Activated CD4-positive, alpha-beta T cell treated with anti-CD3 and anti-CD28 coated beads for 36 hours (primary cell): Measurements from ENCODE around the gene ARRDC3. TPM values are rescaled to one million over a fixed set of nuclear protein-coding genes. Genes with fewer than 3 reads are reported as not detected.

ENCODE experiments used
- ATAC-seq: fragments of 200-7000 bp; cut with Tn5 transposase; one replicate; pipeline ENCODE4 v1.10.0; 2021; ENCODE audit warnings: mild to moderate bottlenecking, moderate library complexity
- CTCF ChIA-PET: fragments of 350-600 bp; sonication (Branson Sonifier 250); formaldehyde crosslinking; loops from one replicate; lab custom pipeline; 2021; ENCODE audit warnings: antibody characterized with exemption; lab: Charles Lee
- POLR2A ChIA-PET: fragments of 350-600 bp; sonication (Branson Sonifier 250); formaldehyde crosslinking; loops from one replicate; lab custom pipeline; 2021; ENCODE audit warnings: antibody characterized with exemption, inconsistent platforms; lab: Charles Lee
- DNase-seq: peaks from one replicate; pipeline ENCODE4 v3.0.0-alpha.2; 2020
- H3K27ac Mint-ChIP-seq: one replicate; pipeline ENCODE4 v1.8.0; 2021; ENCODE audit warnings: mixed read lengths
- H3K27me3 Mint-ChIP-seq: one replicate; pipeline ENCODE4 v1.8.0; 2021; ENCODE audit warnings: mixed read lengths
- H3K36me3 Mint-ChIP-seq: one replicate; pipeline ENCODE4 v1.8.0; 2021; ENCODE audit warnings: low read depth, mixed read lengths
- H3K4me1 Mint-ChIP-seq: one replicate; pipeline ENCODE4 v1.8.0; 2021; ENCODE audit warnings: mixed read lengths
- H3K4me3 Mint-ChIP-seq: one replicate; pipeline ENCODE4 v1.8.0; 2021; ENCODE audit warnings: mild to moderate bottlenecking, moderate library complexity, mixed read lengths
- H3K9me3 Mint-ChIP-seq: one replicate; pipeline ENCODE4 v1.8.0; 2021; ENCODE audit warnings: low read depth, mixed read lengths
- intact Hi-C, 2 experiments: fragments of 100-400 bp; cut with DNase I in 1 of 2; cut with micrococcal nuclease in 1 of 2; formaldehyde crosslinking; loops; one replicate each; pipeline versions ENCODE4 v1.14.2 to v1.15.1; 2022 to 2024; cut with DNase I, micrococcal nuclease
- total RNA-seq, 2 experiments: library from RNA; stranded (reverse); gene quantifications; one replicate each; pipeline ENCODE4 v1.2.3, GENCODE V29; 2021

The ARRDC3 gene
- total RNA-seq, 2 experiments from 2014 or later = 21.7 to 21.9 TPM

- CTCF ChIA-PET = interaction anchor here (1.0 to 2.1 kb wide), 8 partner anchors 7 to 160 kb away, joined by 3 to 10 read pairs (median 4); no protein-coding TSS in a partner anchor
- POLR2A ChIA-PET = interaction anchor here (0.5 to 1.6 kb wide), 5 partner anchors 57 to 153 kb away, joined by 3 to 9 read pairs (median 4); no protein-coding TSS in a partner anchor
- no peaks in the 10 kb centered on the region for H3K9me3 Mint-ChIP-seq
- H3K36me3 Mint-ChIP-seq = peaks cover 35% of the 10 kb centered on the region
- DNase-seq (no peak), ATAC-seq (no peak)
- intact Hi-C loops = no loop called here
- H3K27me3 Mint-ChIP-seq = no peaks in the 10 kb centered on the region
- peak overlapping the region; percentile 98 for H3K4me3 Mint-ChIP-seq
- peak overlapping the region; percentile 100 for H3K27ac Mint-ChIP-seq
- H3K4me1 Mint-ChIP-seq = peaks cover 35% of the 10 kb centered on the region
These were observed 3.7 kb downstream of the ARRDC3 start for GRCh38 chr5:91379246-91379913.

- Mint-ChIP-seq H3K27ac (peak overlapping the region; percentile 100), H3K27me3 (no peaks in the 10 kb centered on the region), H3K4me3 (peak overlapping the region; percentile 98), H3K9me3 (no peaks in the 10 kb centered on the region), H3K4me1 (peaks cover 34% of the 10 kb centered on the region), H3K36me3 (peaks cover 40% of the 10 kb centered on the region)
- DNase-seq (no peak), ATAC-seq (no peak)
- CTCF ChIA-PET = interaction anchor here (0.8 to 1.6 kb wide), 8 partner anchors 8 to 159 kb away, joined by 3 to 6 read pairs (median 4); no protein-coding TSS in a partner anchor
- POLR2A ChIA-PET = interaction anchor here (0.6 kb wide), 1 partner anchor 12 kb away, joined by 3 read pairs; no protein-coding TSS in a partner anchor
- intact Hi-C loops = no loop called here
These were observed 4.3 kb downstream of the ARRDC3 start for GRCh38 chr5:91378752-91379211.

- CTCF ChIA-PET = interaction anchor here (0.9 to 6.5 kb wide), 7 partner anchors 10 to 443 kb away, joined by 3 to 57 read pairs (median 4); partner anchors contain the start of gene ARRDC3
- Mint-ChIP-seq H3K27me3 (no peaks in the 10 kb centered on the region), H3K36me3 (peaks cover 57% of the 10 kb centered on the region), H3K4me1 (peaks cover 52% of the 10 kb centered on the region), H3K27ac (peak overlapping the region; percentile 47), H3K4me3 (no peak overlapping the region), H3K9me3 (no peaks in the 10 kb centered on the region)
- DNase-seq (no peak), ATAC-seq (no peak)
- POLR2A ChIA-PET = interaction anchor here (0.5 to 1.2 kb wide), 3 partner anchors 8 to 155 kb away, joined by 4 to 9 read pairs (median 5); partner anchors contain the start of gene ARRDC3
- intact Hi-C loops = no loop called here
These were observed 8.1 kb downstream of the ARRDC3 start for GRCh38 chr5:91374893-91375520.

- intact Hi-C loops = no loop called here
- no peak overlapping the region for H3K27ac Mint-ChIP-seq
- DNase-seq (no peak), ATAC-seq (no peak)
- peaks cover 62% of the 10 kb centered on the region for H3K36me3 Mint-ChIP-seq
- POLR2A ChIA-PET = no interaction called here
- CTCF ChIA-PET = interaction anchor here (0.6 to 6.5 kb wide), 3 partner anchors 11 to 1625 kb away, joined by 3 to 57 read pairs (median 3); partner anchors contain the start of gene ARRDC3
- H3K4me1 Mint-ChIP-seq = peaks cover 54% of the 10 kb centered on the region
- no peak overlapping the region for H3K4me3 Mint-ChIP-seq
- H3K9me3 Mint-ChIP-seq = no peaks in the 10 kb centered on the region
- no peaks in the 10 kb centered on the region for H3K27me3 Mint-ChIP-seq
These were observed 9.5 kb downstream of the ARRDC3 start for GRCh38 chr5:91373600-91373999.

- Mint-ChIP-seq H3K4me3 (no peak overlapping the region), H3K9me3 (no peaks in the 10 kb centered on the region), H3K36me3 (peaks cover 67% of the 10 kb centered on the region), H3K27ac (peak overlapping the region; percentile 52), H3K4me1 (peaks cover 53% of the 10 kb centered on the region), H3K27me3 (no peaks in the 10 kb centered on the region)
- ChIA-PET POLR2A (interaction anchor here (1.3 kb wide), 1 partner anchor 10 kb away, joined by 3 read pairs; the partner anchor contains the start of gene ARRDC3), CTCF (interaction anchor here (1.0 to 6.5 kb wide), 2 partner anchors 12 to 47 kb away, joined by 3 to 57 read pairs; partner anchors contain the start of gene ARRDC3)
- intact Hi-C loops = no loop called here
- DNase-seq = no peak
- no peak for ATAC-seq
These were observed 10.1 kb downstream of the ARRDC3 start for GRCh38 chr5:91373006-91373405.

- H3K4me3 Mint-ChIP-seq = no peak overlapping the region
- no peak overlapping the region for H3K27ac Mint-ChIP-seq
- POLR2A ChIA-PET = no interaction called here
- peaks cover 31% of the 10 kb centered on the region for H3K4me1 Mint-ChIP-seq
- DNase-seq (no peak), ATAC-seq (no peak)
- CTCF ChIA-PET = interaction anchor here (1.1 to 1.7 kb wide), 2 partner anchors 9 to 15 kb away, joined by 4 to 7 read pairs; no protein-coding TSS in a partner anchor
- H3K36me3 Mint-ChIP-seq = peaks cover 56% of the 10 kb centered on the region
- no peaks in the 10 kb centered on the region for H3K27me3 Mint-ChIP-seq
- no peaks in the 10 kb centered on the region for H3K9me3 Mint-ChIP-seq
- intact Hi-C loops = no loop called here
These were observed 13.6 kb downstream of the ARRDC3 start for GRCh38 chr5:91369480-91369879.

GRCh38 chr5:91367908-91368648 lies 15.0 kb downstream of the ARRDC3 start:
- Mint-ChIP-seq H3K9me3 (no peaks in the 10 kb centered on the region), H3K4me1 (peaks cover 22% of the 10 kb centered on the region), H3K36me3 (peaks cover 45% of the 10 kb centered on the region), H3K27me3 (no peaks in the 10 kb centered on the region), H3K4me3 (no peak overlapping the region), H3K27ac (no peak overlapping the region)
- no peak for ATAC-seq
- intact Hi-C loops = no loop called here
- no peak for DNase-seq
- POLR2A ChIA-PET = no interaction called here
- CTCF ChIA-PET = interaction anchor here (0.6 to 1.7 kb wide), 2 partner anchors 17 to 181 kb away, joined by 3 to 7 read pairs; no protein-coding TSS in a partner anchor

- ChIA-PET POLR2A (no interaction called here), CTCF (interaction anchor here (0.5 to 1.9 kb wide), 3 partner anchors 52 to 181 kb away, joined by 3 to 4 read pairs (median 3); no protein-coding TSS in a partner anchor)
- H3K27ac Mint-ChIP-seq = no peak overlapping the region
- DNase-seq (no peak), ATAC-seq (no peak)
- H3K36me3 Mint-ChIP-seq = peaks cover 41% of the 10 kb centered on the region
- no peaks in the 10 kb centered on the region for H3K27me3 Mint-ChIP-seq
- peaks cover 4% of the 10 kb centered on the region for H3K9me3 Mint-ChIP-seq
- peaks cover 16% of the 10 kb centered on the region for H3K4me1 Mint-ChIP-seq
- H3K4me3 Mint-ChIP-seq = no peak overlapping the region
- intact Hi-C loops = no loop called here
These were observed 15.8 kb downstream of the ARRDC3 start for GRCh38 chr5:91367344-91367743.

GRCh38 chr5:91366551-91366950 lies 16.6 kb downstream of the ARRDC3 start:
- Mint-ChIP-seq H3K27ac (no peak overlapping the region), H3K4me1 (peaks cover 16% of the 10 kb centered on the region), H3K27me3 (no peaks in the 10 kb centered on the region), H3K36me3 (peaks cover 39% of the 10 kb centered on the region), H3K4me3 (no peak overlapping the region), H3K9me3 (peaks cover 8% of the 10 kb centered on the region)
- CTCF ChIA-PET = interaction anchor here (1.9 kb wide), 1 partner anchor 53 kb away, joined by 4 read pairs; no protein-coding TSS in a partner anchor
- POLR2A ChIA-PET = interaction anchor here (0.6 to 0.7 kb wide), 3 partner anchors 12 to 163 kb away, joined by 3 to 6 read pairs (median 3); no protein-coding TSS in a partner anchor
- no peak for DNase-seq
- intact Hi-C loops = no loop called here
- ATAC-seq = no peak

GRCh38 chr5:91365498-91365897 lies 17.6 kb downstream of the ARRDC3 start:
- intact Hi-C loops = no loop called here
- ATAC-seq = no peak
- peaks cover 18% of the 10 kb centered on the region for H3K9me3 Mint-ChIP-seq
- peaks cover 18% of the 10 kb centered on the region for H3K4me1 Mint-ChIP-seq
- ChIA-PET POLR2A (interaction anchor here (0.7 kb wide), 1 partner anchor 10 kb away, joined by 9 read pairs; no protein-coding TSS in a partner anchor), CTCF (interaction anchor here (1.0 to 1.9 kb wide), 2 partner anchors 19 to 54 kb away, joined by 4 read pairs; no protein-coding TSS in a partner anchor)
- peaks cover 32% of the 10 kb centered on the region for H3K36me3 Mint-ChIP-seq
- DNase-seq = no peak
- H3K27ac Mint-ChIP-seq = no peak overlapping the region
- no peaks in the 10 kb centered on the region for H3K27me3 Mint-ChIP-seq
- H3K4me3 Mint-ChIP-seq = no peak overlapping the region
